ENCODE results near the gene CDX1. TPM values are rescaled to one million over a fixed set of nuclear protein-coding genes. Genes with fewer than 3 reads are reported as not detected.

The CDX1 gene
- total RNA-seq (not detected), total RNA-seq (0 to 0.09 (median 0) reads per million in 172 experiments)
- polyA plus RNA-seq (2013, experiment 1 of 2): not detected
- 0.07 TPM for polyA plus RNA-seq (2013, experiment 2 of 2)

- Mint-ChIP-seq H3K4me1 (ENCODE audit: low read depth) (no peaks in the 10 kb centered on the region), H3K9me3 (no peaks in the 10 kb centered on the region), H3K4me3 (no peak within 1 kb of the TSS), H3K27me3 (peaks cover 60% of the 10 kb centered on the region), H3K36me3 (ENCODE audit: low read depth) (no peaks in the 10 kb centered on the region), H3K27ac (no peak within 1 kb of the TSS)
- ChIA-PET CTCF (no interaction called here), POLR2A (no interaction called here)
- no peaks in the 10 kb centered on the region for H3K4me1 ChIP-seq (ENCODE audit: insufficient read depth, low read length)
- no peaks in the 10 kb centered on the region for H3K36me3 ChIP-seq (ENCODE audit: insufficient read depth, low read length)
- ATAC-seq (ENCODE audit: poor library complexity) (no peak), DNase-seq (no peak)
- peaks cover 17 to 39% of the 10 kb centered on the region in 2 experiments for H3K27me3 ChIP-seq (ENCODE audit: control insufficient read depth in 1 of 2, insufficient read depth in 2 of 2, low read length in 2 of 2)
- H3K4me3 ChIP-seq (ENCODE audit: low read length): no peak within 1 kb of the TSS
- no peak within 1 kb of the TSS for H3K27ac ChIP-seq (ENCODE audit: low read depth in 1 of 2, low read length in 2 of 2)
- intact Hi-C loops (cut with DNase I, micrococcal nuclease): no loop called here
- TF ChIP-seq CTCF (IDR thresholded peaks at IDR 0.05): no peak
- H3K9me3 ChIP-seq (ENCODE audit: control insufficient read depth in 1 of 2, insufficient read depth in 1 of 2, low read length in 2 of 2): no peaks in the 10 kb centered on the region
Measured at GRCh38 chr5:150166650-150167511, at the start of gene CDX1. Gene CDX1, plus strand, starts transcription at chr5:150166778. Its CDS starts 99 bp downstream, at chr5:150166877.

DNA sequence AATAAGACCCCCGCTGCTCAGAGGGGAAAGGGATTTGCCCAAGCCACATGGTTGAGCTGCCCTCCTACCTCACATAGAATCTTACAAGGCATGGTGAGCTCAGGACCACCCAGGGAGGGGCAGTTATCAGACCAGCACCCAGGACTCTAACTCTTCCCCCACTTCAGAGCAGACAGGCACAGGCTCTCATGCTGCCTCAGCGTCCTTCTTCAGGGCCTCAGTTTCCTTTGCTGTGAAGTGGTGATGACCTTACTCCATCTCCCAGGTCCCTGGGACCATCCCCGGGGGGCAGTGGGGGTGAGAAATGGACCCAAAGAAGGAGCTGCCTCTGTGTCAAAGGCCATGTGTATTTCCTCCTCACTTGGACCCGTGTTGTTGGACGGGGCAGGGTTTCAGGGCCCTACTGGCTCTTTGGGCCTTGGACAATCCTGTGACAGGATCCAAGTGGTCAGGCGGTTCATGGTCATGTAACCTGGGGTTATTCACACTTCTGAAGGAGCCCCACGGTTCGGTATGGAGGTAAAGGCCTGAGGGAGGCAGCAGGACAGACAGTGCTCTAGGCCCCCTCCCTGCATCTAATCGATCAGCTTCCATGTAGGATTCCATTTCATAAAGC lies 48.5 kb upstream of the CDX1 start:
- ATAC-seq (ENCODE audit: poor library complexity) (no peak), DNase-seq (peak in 1 of 14 experiments; percentile 16)
- Histone ChIP-seq H3K27ac (ENCODE audit: low read depth in 1 of 2, low read length in 2 of 2) (no peak overlapping the region), H3K4me1 (ENCODE audit: insufficient read depth, low read length) (no peaks in the 10 kb centered on the region), H3K27me3 (ENCODE audit: control insufficient read depth in 1 of 2, insufficient read depth in 2 of 2, low read length in 2 of 2) (no peaks in the 10 kb centered on the region), H3K4me3 (ENCODE audit: low read length) (no peak overlapping the region), H3K36me3 (ENCODE audit: insufficient read depth, low read length) (no peaks in the 10 kb centered on the region), H3K9me3 (ENCODE audit: control insufficient read depth in 1 of 2, insufficient read depth in 1 of 2, low read length in 2 of 2) (no peaks in the 10 kb centered on the region)
- intact Hi-C loops (cut with DNase I, micrococcal nuclease): no loop called here
- ChIA-PET CTCF (no interaction called here), POLR2A (no interaction called here)
- Mint-ChIP-seq H3K4me3 (no peak overlapping the region), H3K36me3 (ENCODE audit: low read depth) (no peaks in the 10 kb centered on the region), H3K9me3 (no peaks in the 10 kb centered on the region), H3K27ac (no peak overlapping the region), H3K4me1 (ENCODE audit: low read depth) (no peaks in the 10 kb centered on the region), H3K27me3 (no peaks in the 10 kb centered on the region)
- no peak for TF ChIP-seq CTCF (IDR thresholded peaks at IDR 0.05)

DNA sequence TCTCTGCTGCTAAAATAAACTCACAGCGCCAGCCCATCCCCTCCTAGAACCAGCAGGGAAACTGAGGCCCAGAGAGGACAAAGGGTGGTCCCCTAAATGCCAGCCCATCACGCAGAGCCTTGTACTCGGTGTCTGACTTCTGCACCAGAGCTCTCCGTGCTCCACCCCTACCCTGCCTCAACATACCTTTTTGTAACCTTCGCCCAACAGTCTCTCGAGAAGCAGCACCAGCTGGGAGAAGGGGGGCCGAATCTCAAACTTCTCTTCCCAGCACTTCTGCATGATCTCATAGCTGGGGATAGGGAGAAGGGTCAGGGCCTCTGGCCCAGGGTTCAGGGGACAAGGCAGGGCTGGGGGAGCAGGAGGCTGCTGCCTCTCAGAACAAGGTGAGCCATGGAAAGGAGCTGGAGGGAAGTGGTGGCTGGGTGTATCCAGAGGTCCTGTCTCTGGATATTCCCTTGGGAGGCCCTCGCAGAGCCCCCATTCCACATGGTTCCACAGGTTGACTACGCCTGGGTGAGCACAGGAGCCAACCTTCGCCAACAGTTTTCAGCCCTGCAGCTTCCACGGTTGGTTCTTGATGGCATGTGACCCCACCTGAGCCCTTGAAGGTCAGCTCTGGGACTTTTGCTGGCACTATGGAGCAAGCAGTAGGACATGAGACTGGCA lies 47.9 kb upstream of the CDX1 start:
- ChIA-PET POLR2A (no interaction called here), CTCF (no interaction called here)
- no peaks in the 10 kb centered on the region for H3K4me1 ChIP-seq (ENCODE audit: insufficient read depth, low read length)
- H3K4me3 ChIP-seq (ENCODE audit: low read length): no peak overlapping the region
- H3K27ac ChIP-seq (ENCODE audit: low read depth in 1 of 2, low read length in 2 of 2): no peak overlapping the region
- ATAC-seq (ENCODE audit: poor library complexity): no peak
- no peaks in the 10 kb centered on the region for H3K36me3 ChIP-seq (ENCODE audit: insufficient read depth, low read length)
- H3K9me3 Mint-ChIP-seq: no peaks in the 10 kb centered on the region
- DNase-seq: peak in 1 of 14 experiments; percentile 22
- no peaks in the 10 kb centered on the region for H3K4me1 Mint-ChIP-seq (ENCODE audit: low read depth)
- H3K27me3 Mint-ChIP-seq: no peaks in the 10 kb centered on the region
- H3K36me3 Mint-ChIP-seq (ENCODE audit: low read depth): no peaks in the 10 kb centered on the region
- intact Hi-C loops (cut with DNase I, micrococcal nuclease): no loop called here
- no peak overlapping the region for H3K4me3 Mint-ChIP-seq
- H3K27me3 ChIP-seq (ENCODE audit: control insufficient read depth in 1 of 2, insufficient read depth in 2 of 2, low read length in 2 of 2): no peaks in the 10 kb centered on the region
- no peaks in the 10 kb centered on the region for H3K9me3 ChIP-seq (ENCODE audit: control insufficient read depth in 1 of 2, insufficient read depth in 1 of 2, low read length in 2 of 2)
- no peak overlapping the region for H3K27ac Mint-ChIP-seq
- TF ChIP-seq CTCF (IDR thresholded peaks at IDR 0.05): no peak
